Posterior vena cava (tissue), 2 donors: ENCODE measurements around the gene TCF23. TPM values are rescaled to one million over a fixed set of nuclear protein-coding genes. Genes with fewer than 3 reads are reported as not detected.
"Not testable (repeated sequence)": the region's sequence is repeated elsewhere in the genome, so short reads cannot be mapped to it uniquely, and the experiment has no call there.

Experiments used
- DNase-seq: peaks from one replicate; pipeline ENCODE4 v3.0.0-alpha.2; 2020; ENCODE audit warnings: low spot score
- intact Hi-C, 2 donors: fragments of 100-400 bp; cut with DNase I; formaldehyde crosslinking; loops; one replicate each; pipeline versions ENCODE4 v1.14.1 to v1.14.2; 2022 to 2023
- total RNA-seq, 2 donors: library from RNA; stranded (reverse); fragmentation: NEBNext Ultra II Directional; extraction: Animal tissue kit (Norgen Biotek cat#: 25700); gene quantifications; one replicate each; pipeline ENCODE4 v1.2.1, GENCODE V29; 2021
- donor health status: DM: yes; HTN: yes; CAD: no.
- donor health status: DM: yes; HTN: yes; CAD: no.

The TCF23 gene
- total RNA-seq, 2 donors from 2014 or later = 5.0 to 10.7 TPM

DNA sequence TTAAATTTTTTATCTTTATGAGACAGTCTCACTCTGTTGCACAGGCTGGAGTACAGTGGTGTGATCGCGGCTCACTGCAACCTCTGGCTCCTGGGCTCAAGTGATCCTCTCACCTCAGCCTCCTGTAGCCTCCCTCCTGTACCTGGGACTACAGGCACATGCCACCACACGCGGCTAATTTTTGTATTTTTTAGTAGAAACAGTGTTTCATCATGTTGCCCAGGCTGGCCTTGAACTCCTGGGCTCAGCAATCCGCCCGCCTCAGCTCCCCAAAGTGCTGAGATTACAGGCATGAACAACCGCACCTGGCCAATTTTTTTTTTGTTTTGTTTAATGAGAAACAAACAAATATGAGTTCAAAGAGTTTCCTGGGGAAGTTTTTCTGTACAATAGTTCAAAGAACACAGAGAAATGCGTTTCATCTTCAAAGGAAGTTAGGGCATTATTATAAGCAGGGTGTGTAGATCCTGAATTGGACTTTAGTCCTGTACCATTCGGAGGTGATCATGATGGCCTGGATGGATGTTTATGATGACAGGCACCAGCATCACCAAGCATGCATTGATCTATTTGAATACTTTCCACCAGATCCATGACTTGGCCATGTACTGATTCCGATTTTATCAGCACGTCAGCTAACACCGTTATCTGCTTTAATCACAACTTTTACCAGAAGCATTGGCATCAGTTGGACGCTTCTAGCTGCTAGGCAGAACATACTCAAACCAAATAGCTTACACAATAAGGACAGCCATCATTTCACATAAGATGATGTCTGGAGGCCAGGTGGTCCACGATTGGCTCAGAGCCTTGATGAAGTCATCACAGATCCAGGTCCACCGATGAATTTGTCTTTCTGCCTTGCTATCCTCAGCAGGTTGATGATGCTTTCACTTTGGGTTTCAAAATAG is 28.9 kb downstream of the TCF23 start:
- intact Hi-C loops = no loop called here
- no peak for DNase-seq

DNA sequence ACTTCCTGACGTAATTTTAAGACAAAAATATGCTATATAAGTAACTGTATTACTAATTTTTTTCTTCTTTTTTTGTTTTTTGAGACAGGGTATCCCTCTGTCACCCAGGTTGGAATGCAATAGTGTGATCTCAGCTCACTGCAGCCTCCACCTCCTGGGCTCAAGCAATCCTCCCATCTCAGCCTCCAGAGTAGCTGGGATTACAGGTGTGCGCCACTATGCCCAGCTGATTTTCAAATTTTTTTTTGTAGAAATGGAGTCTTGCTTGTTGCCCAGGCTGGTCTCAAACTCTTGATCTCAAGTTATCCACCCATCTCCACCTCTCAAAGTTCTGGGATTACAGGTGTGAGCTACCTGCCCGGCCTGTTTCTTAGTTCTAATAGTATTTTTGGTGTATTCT is 29.7 kb downstream of the TCF23 start:
- DNase-seq = no peak
- intact Hi-C loops = no loop called here

GRCh38 chr2:27179344-27180000 is 30.7 kb downstream of the TCF23 start:
- intact Hi-C loops = no loop called here
- no peak for DNase-seq

DNA sequence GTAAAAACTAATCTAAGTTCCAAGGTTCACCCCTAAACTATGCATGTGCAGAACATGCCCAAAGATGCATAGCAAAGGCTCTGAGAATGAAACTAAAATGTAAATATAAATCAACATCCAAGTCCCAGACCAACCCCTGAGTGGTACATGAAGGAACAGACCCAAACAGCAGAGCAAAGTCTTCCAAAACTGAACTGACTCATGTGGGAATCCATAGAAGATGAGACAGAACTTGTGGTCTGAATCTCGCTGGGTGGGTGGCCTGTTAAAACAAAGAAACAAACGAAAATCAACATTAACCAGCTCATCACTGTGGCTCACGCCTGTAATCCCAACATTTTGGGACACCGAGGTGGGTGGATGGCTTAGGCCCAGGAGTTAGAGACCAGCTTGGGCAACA is 33.5 kb downstream of the TCF23 start:
- intact Hi-C loops = no loop called here
- no peak for DNase-seq

DNA sequence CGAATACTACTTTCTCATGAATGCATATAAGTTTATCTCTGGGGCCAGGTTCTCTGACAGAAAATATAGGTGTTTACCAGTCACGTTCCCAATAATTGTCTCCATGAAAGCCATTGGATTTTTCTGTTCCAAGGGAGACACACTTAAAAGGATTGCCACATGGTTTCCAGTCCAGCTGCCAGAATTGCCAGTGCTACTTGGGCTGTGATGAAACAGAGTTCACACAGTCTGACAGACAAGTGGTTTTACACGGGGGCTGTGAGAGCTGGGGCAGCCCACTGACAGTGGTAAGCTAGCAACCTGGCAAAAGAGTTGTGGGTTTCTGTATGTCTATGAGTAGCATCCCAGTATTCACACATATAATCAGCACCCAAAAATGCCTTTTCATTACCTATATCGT is 35.3 kb downstream of the TCF23 start:
- intact Hi-C loops = no loop called here
- no peak for DNase-seq

GRCh38 chr2:27185331-27186026 is 36.7 kb downstream of the TCF23 start:
- DNase-seq = no peak
- intact Hi-C loops = loop anchor here in 1 of 2 donors (5.0 kb wide), 1 partner anchor 53 kb away; the partner anchor contains the start of gene PREB

- intact Hi-C loops = loop anchor here (1.0 to 5.0 kb wide), 2 partner anchors 53 to 54 kb away; partner anchors contain the start of gene PREB (in 1 of the 2)
- no peak for DNase-seq
These were observed 38.0 kb downstream of the TCF23 start for GRCh38 chr2:27186613-27187345.

DNA sequence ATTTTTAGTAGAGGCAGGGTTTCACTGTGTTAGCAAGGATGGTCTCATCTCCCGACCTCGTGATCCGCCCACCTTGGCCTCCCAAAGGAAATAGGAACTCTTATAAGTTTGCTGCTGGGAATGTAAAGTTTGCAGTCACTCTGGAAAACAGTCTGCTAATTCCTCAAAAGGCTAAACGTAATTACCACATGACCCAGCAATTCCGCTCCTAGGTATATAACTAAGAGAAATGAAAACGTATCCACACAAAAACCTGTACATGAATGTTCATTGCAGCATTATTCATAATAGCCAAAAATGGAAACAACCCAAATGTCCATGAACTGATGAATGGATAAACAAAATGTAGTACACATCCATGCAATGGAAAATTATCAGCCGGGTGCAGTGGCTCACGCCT is 41.2 kb downstream of the TCF23 start:
- intact Hi-C loops = loop anchor here (5.0 kb wide), 2 partner anchors 58 to 88 kb away; partner anchors contain the start of gene PREB (in 1 of the 2)
- DNase-seq = no peak

- no peak for DNase-seq
- intact Hi-C loops = loop anchor here in 1 of 2 donors (5.0 kb wide), 1 partner anchor 89 kb away; no protein-coding TSS in a partner anchor
These were observed 42.4 kb downstream of the TCF23 start for GRCh38 chr2:27191070-27191829.

- intact Hi-C loops = loop anchor here in 1 of 2 donors (5.0 kb wide), 1 partner anchor 92 kb away; no protein-coding TSS in a partner anchor
- no peak for DNase-seq
These were observed 45.9 kb downstream of the TCF23 start for GRCh38 chr2:27194538-27195354.

DNA sequence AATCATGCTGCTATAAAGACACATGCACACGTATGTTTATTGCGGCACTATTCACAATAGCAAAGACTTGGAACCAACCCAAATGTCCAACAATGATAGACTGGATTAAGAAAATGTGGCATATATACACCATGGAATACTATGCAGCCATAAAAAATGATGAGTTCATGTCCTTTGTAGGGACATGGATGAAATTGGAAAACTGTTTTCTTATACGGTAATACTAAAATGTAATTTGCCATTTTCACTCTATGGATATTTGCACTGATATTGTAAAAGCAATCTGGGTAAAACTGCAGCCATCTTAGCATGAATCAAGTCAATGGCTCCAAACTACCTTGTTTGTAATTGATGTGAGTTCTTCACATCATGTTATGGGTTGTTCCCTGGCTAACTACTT is 47.0 kb downstream of the TCF23 start:
- intact Hi-C loops, DNase-seq: not testable (repeated sequence)

DNA sequence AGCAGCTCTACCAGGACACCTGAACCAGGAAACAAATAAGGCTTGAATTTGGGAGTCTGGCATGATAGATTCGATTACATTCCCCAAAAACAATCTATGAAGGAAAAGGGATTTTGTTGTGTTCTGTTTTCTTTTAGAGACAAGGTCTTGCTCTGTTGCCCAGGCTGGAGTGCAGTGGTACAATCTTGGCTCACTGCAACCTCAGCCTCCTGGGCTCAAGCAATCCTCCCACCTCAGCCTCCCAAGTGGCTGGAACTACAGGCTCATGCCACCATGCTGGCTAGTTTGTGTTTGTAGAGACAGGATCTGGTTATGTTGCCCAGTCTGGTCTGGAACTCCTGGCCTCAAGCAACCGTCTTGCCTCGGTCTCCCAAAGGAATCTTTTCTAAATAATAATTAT is 49.3 kb downstream of the TCF23 start:
- DNase-seq, intact Hi-C loops: not testable (repeated sequence)

DNA sequence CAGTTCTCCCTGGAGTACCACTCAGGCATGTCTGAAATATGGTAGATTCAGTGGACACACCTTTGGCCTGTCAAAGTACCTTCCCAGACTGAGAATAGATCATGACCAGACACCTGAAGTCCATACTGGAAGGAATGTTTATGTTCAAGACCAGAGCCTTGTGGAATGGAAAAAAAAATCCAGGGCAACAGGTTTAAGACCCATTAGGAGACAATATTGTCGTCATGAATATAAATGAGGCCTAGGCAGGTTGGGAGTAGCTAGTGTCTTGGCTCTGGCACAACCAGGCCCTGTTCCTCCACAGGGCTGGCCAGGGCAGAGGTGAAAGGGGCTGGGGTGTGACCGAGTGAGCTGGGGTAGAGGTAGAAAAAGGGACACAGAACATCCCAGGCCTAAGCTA is 49.8 kb downstream of the TCF23 start:
- intact Hi-C loops = no loop called here

DNA sequence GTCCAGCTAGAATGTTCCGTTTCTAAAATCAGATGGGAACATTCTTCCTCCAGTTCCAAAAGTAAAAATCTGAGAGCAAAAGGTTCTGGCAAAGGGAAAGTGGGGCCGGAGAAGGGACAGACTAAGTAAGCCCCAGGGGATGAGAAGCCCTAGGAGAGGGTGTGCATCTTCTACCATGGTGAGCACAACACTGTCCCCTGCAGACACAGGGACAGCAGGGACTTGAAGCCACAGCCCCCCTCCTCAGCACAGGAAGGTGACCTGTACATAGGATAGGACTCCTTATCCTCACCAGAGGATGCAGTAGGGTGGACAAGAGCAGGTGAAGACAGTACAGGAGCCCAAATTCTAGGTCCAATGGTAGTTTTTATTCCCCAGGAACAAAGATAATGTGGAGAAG is 50.4 kb downstream of the TCF23 start:
- intact Hi-C loops = no loop called here
- no peak for DNase-seq

More for the DNA sequence above, 49.8 kb downstream of the TCF23 start:
- DNase-seq = no peak

GRCh38 chr2:27201675-27202074 is 52.9 kb downstream of the TCF23 start:
- no peak for DNase-seq
- intact Hi-C loops = loop anchor here in 1 of 2 donors (5.0 kb wide), 1 partner anchor 104 kb away; no protein-coding TSS in a partner anchor

DNA sequence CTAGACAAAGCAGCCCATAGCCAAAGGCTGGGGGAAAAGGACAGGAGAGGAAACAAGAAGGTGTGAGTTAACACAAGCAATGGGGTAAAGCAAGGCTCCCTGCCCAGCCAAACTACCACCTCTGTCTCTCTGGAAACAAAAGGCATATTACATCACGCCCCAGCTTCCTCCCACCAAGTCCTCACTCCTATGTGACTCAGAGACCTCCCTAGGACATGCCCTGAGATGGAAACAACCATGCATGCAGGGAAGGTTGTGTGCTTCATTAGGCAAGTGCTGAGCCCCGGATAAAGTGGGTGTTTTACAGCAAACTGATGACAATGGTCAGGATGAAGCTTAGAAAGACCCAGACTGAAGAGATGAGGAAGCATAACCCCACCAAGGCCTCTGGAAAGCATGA is 54.0 kb downstream of the TCF23 start:
- intact Hi-C loops = loop anchor here in 1 of 2 donors (5.0 kb wide), 1 partner anchor 106 kb away; no protein-coding TSS in a partner anchor
- no peak for DNase-seq

DNA sequence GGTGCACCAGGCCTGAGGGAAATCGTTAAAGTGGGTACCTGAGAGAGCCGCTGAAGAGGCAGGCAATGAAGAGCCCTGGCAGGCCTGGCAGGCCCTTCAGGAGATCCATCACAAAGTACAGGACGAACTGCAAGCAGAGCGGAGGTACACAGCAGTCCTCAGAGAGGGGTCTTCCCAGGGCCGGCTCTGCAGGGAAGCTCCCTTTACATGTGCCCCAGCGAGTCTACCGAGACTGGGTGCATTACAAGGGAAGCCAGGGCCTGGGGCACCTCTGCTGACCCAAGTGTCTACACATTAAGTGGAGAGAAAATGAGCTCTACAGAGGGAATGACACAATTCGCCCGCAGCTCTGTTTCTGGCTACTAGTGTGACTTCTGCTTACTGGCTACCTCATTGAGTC is 54.9 kb downstream of the TCF23 start:
- no peak for DNase-seq
- intact Hi-C loops = loop anchor here in 1 of 2 donors (5.0 kb wide), 1 partner anchor 106 kb away; no protein-coding TSS in a partner anchor
